NB4 (cell line): ENCODE results near the gene GNB1.
"Not testable (repeated sequence)": the region's sequence is repeated elsewhere in the genome, so short reads cannot be mapped to it uniquely, and the experiment has no call there.

Experiments used
- POLR2A ChIP-seq: IDR thresholded peaks from 2 replicates; pipeline ENCODE4 v1.6.1; 2011; ENCODE audit warnings: mild to moderate bottlenecking; ENCODE audit not compliant: insufficient read length; ENCODE audit errors: extremely low read depth
- TF ChIP-seq, protein P1 (sequence below): IDR thresholded peaks from one replicate; pipeline ENCODE4 v1.5.1; 2012; ENCODE audit warnings: low read depth, low read length

DNA sequence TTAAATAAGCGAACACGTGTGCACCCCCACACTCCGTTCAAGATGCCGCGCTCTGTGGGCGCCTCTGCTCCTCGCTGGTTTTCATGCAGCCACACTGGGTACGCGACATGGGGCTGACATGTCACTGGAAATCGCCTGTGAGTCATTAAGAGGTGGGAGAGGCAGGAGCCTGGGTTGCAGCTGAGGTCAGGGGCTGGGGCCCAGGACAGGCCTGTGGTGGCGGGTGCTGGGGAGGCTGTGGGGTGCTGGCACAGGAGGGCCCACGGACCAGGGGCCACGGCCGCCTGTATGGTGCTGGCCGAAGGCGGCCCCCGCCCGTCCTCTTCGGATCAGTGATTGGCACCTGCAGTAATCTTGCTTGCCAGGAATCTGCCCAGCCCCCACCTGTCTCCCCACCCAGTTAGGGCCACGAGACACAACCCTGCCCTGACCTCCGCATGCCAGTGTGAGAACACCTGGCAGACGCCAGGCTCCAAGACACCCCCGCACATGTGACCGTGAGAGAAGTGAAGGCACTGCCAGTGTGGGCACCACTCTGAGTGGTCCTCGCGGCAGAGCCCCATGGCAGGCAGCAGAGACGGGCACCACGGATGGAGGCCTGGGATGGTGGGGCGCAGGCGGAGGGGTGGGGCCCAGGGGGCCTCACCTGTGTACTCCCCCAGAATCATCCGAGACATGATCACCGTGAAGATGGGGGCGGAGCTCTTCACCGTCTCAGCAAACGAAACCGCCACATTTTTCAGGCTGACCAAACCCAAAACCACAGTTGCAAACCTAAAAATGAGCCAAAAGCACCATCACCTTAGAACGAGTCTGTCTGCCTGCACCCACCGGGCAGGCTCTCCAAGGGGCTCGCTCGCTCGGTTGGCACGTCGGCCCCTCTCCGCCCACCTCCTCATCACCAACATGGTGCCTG lies 153.0 kb downstream of the GNB1 start:
- TF ChIP-seq, protein P1, sequence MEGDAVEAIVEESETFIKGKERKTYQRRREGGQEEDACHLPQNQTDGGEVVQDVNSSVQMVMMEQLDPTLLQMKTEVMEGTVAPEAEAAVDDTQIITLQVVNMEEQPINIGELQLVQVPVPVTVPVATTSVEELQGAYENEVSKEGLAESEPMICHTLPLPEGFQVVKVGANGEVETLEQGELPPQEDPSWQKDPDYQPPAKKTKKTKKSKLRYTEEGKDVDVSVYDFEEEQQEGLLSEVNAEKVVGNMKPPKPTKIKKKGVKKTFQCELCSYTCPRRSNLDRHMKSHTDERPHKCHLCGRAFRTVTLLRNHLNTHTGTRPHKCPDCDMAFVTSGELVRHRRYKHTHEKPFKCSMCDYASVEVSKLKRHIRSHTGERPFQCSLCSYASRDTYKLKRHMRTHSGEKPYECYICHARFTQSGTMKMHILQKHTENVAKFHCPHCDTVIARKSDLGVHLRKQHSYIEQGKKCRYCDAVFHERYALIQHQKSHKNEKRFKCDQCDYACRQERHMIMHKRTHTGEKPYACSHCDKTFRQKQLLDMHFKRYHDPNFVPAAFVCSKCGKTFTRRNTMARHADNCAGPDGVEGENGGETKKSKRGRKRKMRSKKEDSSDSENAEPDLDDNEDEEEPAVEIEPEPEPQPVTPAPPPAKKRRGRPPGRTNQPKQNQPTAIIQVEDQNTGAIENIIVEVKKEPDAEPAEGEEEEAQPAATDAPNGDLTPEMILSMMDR = not testable (repeated sequence)
- not testable (repeated sequence) for TF ChIP-seq POLR2A
